ENCODE results near the gene LAPTM5. TPM values are rescaled to one million over a fixed set of nuclear protein-coding genes. Genes with fewer than 3 reads are reported as not detected.
"Not testable (repeated sequence)": the region's sequence is repeated elsewhere in the genome, so short reads cannot be mapped to it uniquely, and the experiment has no call there.

The LAPTM5 gene
- polyA plus RNA-seq, 3 donors from 2014 or later: 464 to 744 (median 541) TPM

GRCh38 chr1:30773722-30774358 is 16.3 kb upstream of the LAPTM5 start:
- H3K4me1 Mint-ChIP-seq: peaks cover under 1 to 2% of the 10 kb centered on the region in 2 donors
- H3K9me3 Mint-ChIP-seq: no peaks in the 10 kb centered on the region
- H3K27ac Mint-ChIP-seq: no peak overlapping the region
- no peak overlapping the region for H3K4me3 Mint-ChIP-seq
- H3K27me3 Mint-ChIP-seq (ENCODE audit: low read depth in 3 of 3): peaks cover 0 to 2% (median 0%) of the 10 kb centered on the region in 3 donors
- DNase-seq: no peak
- H3K36me3 Mint-ChIP-seq: no peaks in the 10 kb centered on the region

- no peaks in the 10 kb centered on the region for H3K36me3 Mint-ChIP-seq
- no peak overlapping the region for H3K4me3 Mint-ChIP-seq
- H3K4me1 Mint-ChIP-seq: peaks cover 4 to 6% of the 10 kb centered on the region in 2 donors
- DNase-seq: no peak
- no peaks in the 10 kb centered on the region for H3K9me3 Mint-ChIP-seq
- H3K27me3 Mint-ChIP-seq (ENCODE audit: low read depth in 3 of 3): peaks cover 0 to 2% (median 0%) of the 10 kb centered on the region in 3 donors
- no peak overlapping the region for H3K27ac Mint-ChIP-seq
Observed at GRCh38 chr1:30771005-30771404, 13.4 kb upstream of the LAPTM5 start.

GRCh38 chr1:30770150-30770549 is 12.6 kb upstream of the LAPTM5 start:
- H3K9me3 Mint-ChIP-seq: no peaks in the 10 kb centered on the region
- no peak for DNase-seq
- H3K27me3 Mint-ChIP-seq (ENCODE audit: low read depth in 3 of 3): peaks cover 0 to under 1% (median 0%) of the 10 kb centered on the region in 3 donors
- H3K27ac Mint-ChIP-seq: no peak overlapping the region
- peaks cover 4 to 7% of the 10 kb centered on the region in 2 donors for H3K4me1 Mint-ChIP-seq
- H3K4me3 Mint-ChIP-seq: no peak overlapping the region
- no peaks in the 10 kb centered on the region for H3K36me3 Mint-ChIP-seq

- no peak overlapping the region for H3K27ac Mint-ChIP-seq
- no peaks in the 10 kb centered on the region for H3K9me3 Mint-ChIP-seq
- H3K4me1 Mint-ChIP-seq: peaks cover 4 to 7% of the 10 kb centered on the region in 2 donors
- no peaks in the 10 kb centered on the region for H3K36me3 Mint-ChIP-seq
- no peak for DNase-seq
- H3K4me3 Mint-ChIP-seq: no peak overlapping the region
- no peaks in the 10 kb centered on the region for H3K27me3 Mint-ChIP-seq (ENCODE audit: low read depth in 3 of 3)
Observed at GRCh38 chr1:30768830-30769718, 11.5 kb upstream of the LAPTM5 start.

GRCh38 chr1:30768159-30768829 is 10.7 kb upstream of the LAPTM5 start:
- Mint-ChIP-seq H3K9me3 (no peaks in the 10 kb centered on the region), H3K4me3 (no peak overlapping the region), H3K4me1 (peaks cover 4 to 7% of the 10 kb centered on the region in 2 donors), H3K27me3 (ENCODE audit: low read depth in 3 of 3) (no peaks in the 10 kb centered on the region), H3K36me3 (no peaks in the 10 kb centered on the region), H3K27ac (no peak overlapping the region)
- no peak for DNase-seq

GRCh38 chr1:30766948-30767347 is 9.4 kb upstream of the LAPTM5 start:
- H3K27me3 Mint-ChIP-seq (ENCODE audit: low read depth in 3 of 3); H3K36me3 Mint-ChIP-seq; H3K4me1 Mint-ChIP-seq; H3K4me3 Mint-ChIP-seq; H3K27ac Mint-ChIP-seq; H3K9me3 Mint-ChIP-seq; DNase-seq: not testable (repeated sequence)

GRCh38 chr1:30765556-30766434 is 8.2 kb upstream of the LAPTM5 start:
- H3K9me3 Mint-ChIP-seq: no peaks in the 10 kb centered on the region
- no peak for DNase-seq
- peaks cover 6 to 11% of the 10 kb centered on the region in 2 donors for H3K4me1 Mint-ChIP-seq
- no peaks in the 10 kb centered on the region for H3K27me3 Mint-ChIP-seq (ENCODE audit: low read depth in 3 of 3)
- H3K4me3 Mint-ChIP-seq: no peak overlapping the region
- H3K36me3 Mint-ChIP-seq: no peaks in the 10 kb centered on the region
- H3K27ac Mint-ChIP-seq: peak overlapping the region in 1 of 6 donors; percentile 37

- Mint-ChIP-seq H3K4me1 (peaks cover 12 to 16% of the 10 kb centered on the region in 2 donors), H3K36me3 (no peaks in the 10 kb centered on the region), H3K27ac (no peak overlapping the region), H3K27me3 (ENCODE audit: low read depth in 3 of 3) (no peaks in the 10 kb centered on the region), H3K9me3 (no peaks in the 10 kb centered on the region), H3K4me3 (no peak overlapping the region)
- DNase-seq: no peak
Observed at GRCh38 chr1:30764939-30765555, 7.5 kb upstream of the LAPTM5 start.

- Mint-ChIP-seq H3K27me3 (ENCODE audit: low read depth in 3 of 3) (peaks cover 0 to 3% (median 3%) of the 10 kb centered on the region in 3 donors), H3K4me1 (peaks cover 18 to 22% of the 10 kb centered on the region in 2 donors), H3K27ac (no peak overlapping the region), H3K4me3 (no peak overlapping the region), H3K9me3 (no peaks in the 10 kb centered on the region), H3K36me3 (no peaks in the 10 kb centered on the region)
- no peak for DNase-seq
Observed at GRCh38 chr1:30764396-30764795, 6.8 kb upstream of the LAPTM5 start.

GRCh38 chr1:30763651-30764248 is 6.2 kb upstream of the LAPTM5 start:
- Mint-ChIP-seq H3K36me3 (no peaks in the 10 kb centered on the region), H3K27ac (no peak overlapping the region), H3K4me3 (no peak overlapping the region), H3K9me3 (no peaks in the 10 kb centered on the region), H3K27me3 (ENCODE audit: low read depth in 3 of 3) (peaks cover 0 to 3% (median 3%) of the 10 kb centered on the region in 3 donors), H3K4me1 (peaks cover 25 to 29% of the 10 kb centered on the region in 2 donors)
- DNase-seq: no peak

- Mint-ChIP-seq H3K27ac (peak overlapping the region in 2 of 6 donors; percentile 22 to 46), H3K27me3 (ENCODE audit: low read depth in 3 of 3) (peaks cover 0 to 3% (median 3%) of the 10 kb centered on the region in 3 donors), H3K36me3 (no peaks in the 10 kb centered on the region), H3K4me3 (no peak overlapping the region), H3K4me1 (peaks cover 32 to 35% of the 10 kb centered on the region in 2 donors), H3K9me3 (no peaks in the 10 kb centered on the region)
- no peak for DNase-seq
Observed at GRCh38 chr1:30762930-30763650, 5.5 kb upstream of the LAPTM5 start.

Measured in immature natural killer cell (primary cell).